IMR-90 (cell line): ENCODE results near the gene GSG1L.

Source experiments
- BHLHE40 ChIP-seq: fragments of 150-350 bp; IDR thresholded peaks from 2 replicates; pipeline ENCODE4 v1.6.1; 2016; ENCODE audit warnings: mild to moderate bottlenecking, low read depth, low read length
- CEBPB ChIP-seq: IDR thresholded peaks from 2 replicates; pipeline ENCODE4 v1.6.1; 2012; ENCODE audit warnings: low read depth, low read length, improper control_type of control experiment
- CHD1 ChIP-seq: IDR thresholded peaks from 2 replicates; pipeline ENCODE4 v1.6.1; 2012; ENCODE audit warnings: low read depth, low read length, improper control_type of control experiment
- FOS ChIP-seq: fragments of 150-350 bp; IDR thresholded peaks from 2 replicates; pipeline ENCODE4 v1.6.1; 2016; ENCODE audit warnings: low read depth, low read length
- POLR2A ChIP-seq: IDR thresholded peaks from 2 replicates; pipeline ENCODE4 v1.6.1; 2012; ENCODE audit warnings: mild to moderate bottlenecking, low read depth, low read length
- RAD21 ChIP-seq: IDR thresholded peaks from 2 replicates; pipeline ENCODE4 v1.6.1; 2012; ENCODE audit warnings: low read length, improper control_type of control experiment
- USF2 ChIP-seq: fragments of 150-350 bp; IDR thresholded peaks from 2 replicates; pipeline ENCODE4 v1.6.1; 2017; ENCODE audit warnings: mild to moderate bottlenecking, antibody characterized with exemption, low read length, low read depth
- TF ChIP-seq, protein P1 (sequence below): conservative IDR thresholded peaks from 2 replicates; pipeline ENCODE4 v1.5.1; 2012; ENCODE audit warnings: mild to moderate bottlenecking, low read depth, low read length, improper control_type of control experiment

DNA sequence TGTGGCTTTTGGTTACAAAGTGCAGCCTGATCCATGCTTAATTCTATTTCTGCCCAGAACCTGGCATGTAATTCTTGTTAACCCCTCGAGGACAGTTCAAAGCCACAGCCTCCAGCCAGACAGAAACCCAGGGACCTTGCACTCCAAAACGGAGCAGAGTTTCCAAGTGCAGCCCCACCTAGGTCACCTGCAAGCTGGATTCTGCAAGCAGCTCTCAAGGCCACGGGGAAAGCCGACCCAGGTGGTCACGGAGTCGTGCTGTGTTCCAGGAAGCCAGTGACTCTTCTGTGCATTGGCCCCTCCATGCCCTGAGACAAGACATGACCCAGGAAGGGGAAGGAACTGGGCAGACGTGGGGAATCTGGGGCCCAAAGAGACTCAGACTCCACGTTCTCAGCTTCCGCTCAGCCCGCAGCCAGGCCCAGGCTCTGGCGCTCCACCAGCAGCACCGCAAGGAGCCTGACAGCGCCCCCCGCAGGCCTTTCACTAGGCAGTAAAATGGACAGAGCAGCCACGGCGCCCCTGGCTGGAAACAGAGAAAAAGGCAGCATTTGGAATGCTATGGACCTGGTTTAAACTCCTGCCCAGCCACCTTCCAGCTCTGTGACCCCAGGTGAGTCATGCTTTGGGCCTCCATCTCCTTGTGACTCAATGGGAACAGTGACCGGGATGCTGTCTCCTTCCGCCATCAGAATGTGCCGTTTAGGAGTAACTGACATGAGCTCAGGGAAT is 27.3 kb upstream of the GSG1L start:
- TF ChIP-seq, protein P1, sequence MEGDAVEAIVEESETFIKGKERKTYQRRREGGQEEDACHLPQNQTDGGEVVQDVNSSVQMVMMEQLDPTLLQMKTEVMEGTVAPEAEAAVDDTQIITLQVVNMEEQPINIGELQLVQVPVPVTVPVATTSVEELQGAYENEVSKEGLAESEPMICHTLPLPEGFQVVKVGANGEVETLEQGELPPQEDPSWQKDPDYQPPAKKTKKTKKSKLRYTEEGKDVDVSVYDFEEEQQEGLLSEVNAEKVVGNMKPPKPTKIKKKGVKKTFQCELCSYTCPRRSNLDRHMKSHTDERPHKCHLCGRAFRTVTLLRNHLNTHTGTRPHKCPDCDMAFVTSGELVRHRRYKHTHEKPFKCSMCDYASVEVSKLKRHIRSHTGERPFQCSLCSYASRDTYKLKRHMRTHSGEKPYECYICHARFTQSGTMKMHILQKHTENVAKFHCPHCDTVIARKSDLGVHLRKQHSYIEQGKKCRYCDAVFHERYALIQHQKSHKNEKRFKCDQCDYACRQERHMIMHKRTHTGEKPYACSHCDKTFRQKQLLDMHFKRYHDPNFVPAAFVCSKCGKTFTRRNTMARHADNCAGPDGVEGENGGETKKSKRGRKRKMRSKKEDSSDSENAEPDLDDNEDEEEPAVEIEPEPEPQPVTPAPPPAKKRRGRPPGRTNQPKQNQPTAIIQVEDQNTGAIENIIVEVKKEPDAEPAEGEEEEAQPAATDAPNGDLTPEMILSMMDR = peak; percentile 39
- TF ChIP-seq POLR2A (no peak), CEBPB (no peak), BHLHE40 (0 out of 2 replicates have a peak, but pooled peaks have one; percentile 6), CHD1 (no peak), RAD21 (no peak; the same call in 1 of the 2 replicates), FOS (peak; percentile 49), USF2 (no peak)
